Spleen (tissue), 13 donors: ENCODE results near the gene ZXDC. TPM values are rescaled to one million over a fixed set of nuclear protein-coding genes. Genes with fewer than 3 reads are reported as not detected.

ENCODE experiments used
- DNase-seq: peaks from one replicate; pipeline ENCODE4 v3.0.0-alpha.2; 2020
- H3K27ac ChIP-seq, 8 donors: fragments of 200-600 bp; sonication (generic) in 7 of 8; 1 replicate in 4 of 8; 2 replicates in 4 of 8; pipeline versions ENCODE4 v1.5.0 to v1.8.0; 2016 to 2021; ENCODE audit warnings: inconsistent platforms in 4 of 8, mild to moderate bottlenecking in 4 of 8, moderate library complexity in 1 of 8
- H3K27me3 ChIP-seq, 7 donors: fragments of 200-600 bp; sonication (generic) in 6 of 7; replicated peaks in 1 of 7; 1 replicate in 4 of 7; 2 replicates in 3 of 7; pipeline versions ENCODE4 v1.5.0 to v1.8.0; 2016 to 2021; ENCODE audit warnings: inconsistent platforms in 3 of 7, mild to moderate bottlenecking in 1 of 7
- H3K36me3 ChIP-seq, 6 donors: fragments of 200-600 bp; sonication (generic) in 5 of 6; 1 replicate in 4 of 6; 2 replicates in 2 of 6; pipeline versions ENCODE4 v1.5.0 to v1.8.0; 2016 to 2021; ENCODE audit warnings: inconsistent platforms in 2 of 6
- H3K4me1 ChIP-seq, 6 donors: fragments of 200-600 bp; sonication (generic) in 5 of 6; 1 replicate in 3 of 6; 2 replicates in 3 of 6; pipeline versions ENCODE4 v1.5.0 to v1.8.0; 2016 to 2021; ENCODE audit warnings: inconsistent platforms in 3 of 6
- H3K4me3 ChIP-seq, 8 donors: fragments of 200-600 bp; sonication (generic) in 7 of 8; 1 replicate in 4 of 8; 2 replicates in 4 of 8; pipeline versions ENCODE4 v1.5.0 to v1.8.0; 2016 to 2021; ENCODE audit warnings: inconsistent platforms in 4 of 8, mild to moderate bottlenecking in 4 of 8, moderate library complexity in 2 of 8
- H3K9me3 ChIP-seq, 8 donors: fragments of 200-600 bp; sonication (generic) in 7 of 8; 1 replicate in 4 of 8; 2 replicates in 4 of 8; pipeline versions ENCODE4 v1.5.0 to v1.8.0; 2016 to 2021; ENCODE audit warnings: inconsistent platforms in 4 of 8
- CTCF ChIP-seq, 11 experiments: fragments of 200-600 bp in 7 of 11; fragments of 450-650 bp in 4 of 11; sonication (generic) in 4 of 11; IDR thresholded peaks in 8 of 11; conservative IDR thresholded peaks in 3 of 11; 1 replicate in 7 of 11; 2 replicates in 4 of 11; pipeline versions ENCODE4 v1.4.0 to v1.8.0; 2016 to 2021; ENCODE audit warnings: antibody characterized with exemption in 11 of 11, inconsistent platforms in 4 of 11, mild to moderate bottlenecking in 1 of 11
- POLR2A ChIP-seq, 3 donors: fragments of 450-650 bp; IDR thresholded peaks; one replicate each; pipeline ENCODE4 v1.5.1; 2017; ENCODE audit warnings: antibody characterized with exemption in 3 of 3, mild to moderate bottlenecking in 1 of 3
- POLR2AphosphoS5 ChIP-seq, 3 donors: sonication (generic); formaldehyde crosslinking; IDR thresholded peaks; one replicate each; pipeline ENCODE4 v1.5.1; 2017; ENCODE audit warnings: antibody characterized with exemption in 3 of 3
- WGBS, 5 donors: extraction: QIAGEN DNeasy Blood & Tissue Kit in 3 of 5; methylation state at CpG; one replicate each; pipeline versions ENCODE4 v1.1.5 to v1.1.7; 2013 to 2018; 5-methylcytosine and 5-hydroxymethylcytosine counted together
- intact Hi-C: fragments of 100-400 bp; cut with DNase I; formaldehyde crosslinking; loops from one replicate; pipeline ENCODE4 v1.15.0; 2023; ENCODE audit warnings: low total_unique reads
- long read RNA-seq, 2 donors: transcript quantifications; one replicate each; lab custom pipeline, GENCODE V29; 2026
- polyA plus RNA-seq, 3 donors: library from polyadenylated mRNA; stranded (reverse); fragments of 200-250 nt; gene quantifications; one replicate each; pipeline ENCODE4 v1.2.1, GENCODE V29; 2013
- total RNA-seq, 7 donors: library from RNA; depleted of rRNA in 3 of 7; stranded (reverse); fragments of >200 nt in 3 of 7; fragmentation: NEBNext Ultra II Directional in 4 of 7; extraction: Animal tissue kit (Norgen Biotek cat#: 25700) in 4 of 7; gene quantifications; one replicate each; pipeline versions ENCODE4 v1.1.0 to v1.2.1, GENCODE V29; 2016 to 2021
- donor health status: healthy with polysubstance abuse.
- donor health status: DM: no; HTN: no; CAD: no; lungs with moderate emphysema.
- donor health status: DM: no; HTN: no; CAD: no.
- donor health status: Bipolar disorder and iron deficiency.
- donor health status: healthy.
- donor health status: DM: no; HTN: no; CAD: no.
- donor health status: DM: yes; HTN: yes; CAD: no.

ZXDC gene
- total RNA-seq = 10 to 100 TPM; 32.4 to 75.3 (median 50.0) TPM
- polyA plus RNA-seq = 10 to 100 TPM in 2 of 3 donors, 1 to 10 TPM in 1; 7.5 to 14.6 (median 13.2) TPM
- long read RNA-seq, donor 1, full-length matches to known transcripts = 6 of 15 reads
- long read RNA-seq, donor 1, partial matches to known transcripts = 9 of 15 reads
- long read RNA-seq, donor 1, other reads (novel, unspliced or antisense) = 0 of 15 reads
- long read RNA-seq, donor 2, transcript ZXDC-201 (6 exons, 2,579 nt) = major isoform, 5 of 7 reads
- long read RNA-seq, donor 2, partial matches to known transcripts = 0 of 7 reads
- long read RNA-seq, donor 2, other reads (novel, unspliced or antisense) = 0 of 7 reads

GRCh38 chr3:126475413-126476114, at the start of gene ZXDC:
Gene ZXDC (minus strand): TSS chr3:126475891. CDS start chr3:126475865, 26 bp downstream.
- WGBS, 5 donors = 0 to 1% (median 0%) methylated on average over 45 to 112 of the region's 112 CpGs
- peaks cover 33 to 67% (median 51%) of the 10 kb centered on the region in 6 donors for H3K4me1 ChIP-seq
- no peaks in the 10 kb centered on the region for H3K27me3 ChIP-seq
- H3K36me3 ChIP-seq = peaks cover 0 to 16% (median 13%) of the 10 kb centered on the region in 6 donors
- intact Hi-C loops = no loop called here
- peak; percentile 99 for DNase-seq
- H3K4me3 ChIP-seq = peak within 1 kb of the TSS; percentile 65 to 90 (median 70)
- H3K27ac ChIP-seq = peak within 1 kb of the TSS; percentile 72 to 98 (median 94)
- TF ChIP-seq POLR2A (IDR thresholded peaks at IDR 0.05) = peak in 2 of 3 donors; percentile 66 to 86
- peak in 6 of 11 experiments; percentile 26 to 66 (median 43) for TF ChIP-seq CTCF (IDR thresholded peaks at IDR 0.05 in 8 of 11, conservative IDR thresholded peaks at IDR 0.05 in 3 of 11)
- TF ChIP-seq POLR2AphosphoS5 (IDR thresholded peaks at IDR 0.05) = peak; percentile 59 to 90 (median 89)
- H3K9me3 ChIP-seq = no peaks in the 10 kb centered on the region

- Histone ChIP-seq H3K4me3 (peak overlapping the region in 3 of 8 donors; percentile 45 to 71 (median 50)), H3K27ac (peak overlapping the region in 2 of 8 donors; percentile 83 to 86), H3K36me3 (no peaks in the 10 kb centered on the region), H3K4me1 (peaks cover 3 to 82% (median 45%) of the 10 kb centered on the region in 6 donors), H3K27me3 (peaks cover 0 to 48% (median 16%) of the 10 kb centered on the region in 7 donors), H3K9me3 (no peaks in the 10 kb centered on the region)
- intact Hi-C loops = loop anchor here (5.0 to 10.0 kb wide), 2 partner anchors 130 to 1022 kb away; partner anchors contain the start of gene TXNRD3
- TF ChIP-seq POLR2AphosphoS5 (IDR thresholded peaks at IDR 0.05) = no peak
- TF ChIP-seq POLR2A (IDR thresholded peaks at IDR 0.05) = no peak
- no peak for TF ChIP-seq CTCF (IDR thresholded peaks at IDR 0.05 in 8 of 11, conservative IDR thresholded peaks at IDR 0.05 in 3 of 11)
- DNase-seq = peak; percentile 42
- 74 to 87% (median 86%) methylated on average over 11 to 12 of the region's 12 CpGs for WGBS, 5 donors
Observed at GRCh38 chr3:126525091-126525852, 49.6 kb upstream of the ZXDC start.

GRCh38 chr3:126524429-126524988, 48.8 kb upstream of the ZXDC start:
- Histone ChIP-seq H3K36me3 (no peaks in the 10 kb centered on the region), H3K27ac (peak overlapping the region in 5 of 8 donors; percentile 36 to 86 (median 78)), H3K4me1 (peaks cover 3 to 74% (median 39%) of the 10 kb centered on the region in 6 donors), H3K27me3 (peaks cover 0 to 44% (median 16%) of the 10 kb centered on the region in 7 donors), H3K4me3 (peak overlapping the region; percentile 21 to 71 (median 44)), H3K9me3 (no peaks in the 10 kb centered on the region)
- no peak for TF ChIP-seq CTCF (IDR thresholded peaks at IDR 0.05 in 8 of 11, conservative IDR thresholded peaks at IDR 0.05 in 3 of 11)
- TF ChIP-seq POLR2AphosphoS5 (IDR thresholded peaks at IDR 0.05) = no peak
- no peak for TF ChIP-seq POLR2A (IDR thresholded peaks at IDR 0.05)
- peak; percentile 78 for DNase-seq
- intact Hi-C loops = loop anchor here (10.0 kb wide), 1 partner anchor 130 kb away; the partner anchor contains the start of gene TXNRD3
- 8 to 16% (median 8%) methylated on average over 12 to 31 of the region's 31 CpGs for WGBS, 5 donors
